Liver (tissue), 3 donors: ENCODE data around the gene MED12L.

ENCODE experiments used
- ATF3 ChIP-seq: IDR thresholded peaks from 2 replicates; pipeline ENCODE4 v1.6.1; 2016; ENCODE audit warnings: antibody characterized with exemption
- CTCF ChIP-seq: fragments of 150-350 bp; IDR thresholded peaks from 2 replicates; pipeline ENCODE4 v1.5.1; 2017; ENCODE audit warnings: improper control_type of control experiment, low read depth, low read length; ENCODE audit not compliant: missing input control
- FOXA1 ChIP-seq: IDR thresholded peaks from 2 replicates; pipeline ENCODE4 v1.6.1; 2016; ENCODE audit warnings: antibody characterized with exemption
- GABPA ChIP-seq, 2 donors: IDR thresholded peaks in 1 of 2; conservative IDR thresholded peaks in 1 of 2; 2 replicates each; pipeline ENCODE4 v1.6.1; 2016; ENCODE audit warnings: antibody characterized with exemption in 2 of 2, mild to moderate bottlenecking in 1 of 2, moderate library complexity in 1 of 2
- JUND ChIP-seq, 2 donors: IDR thresholded peaks; 2 replicates each; pipeline ENCODE4 v1.6.1; 2016; ENCODE audit warnings: antibody characterized with exemption in 2 of 2
- MAX ChIP-seq: IDR thresholded peaks from 2 replicates; pipeline ENCODE4 v1.6.1; 2016; ENCODE audit warnings: antibody characterized with exemption
- REST ChIP-seq: IDR thresholded peaks from 2 replicates; pipeline ENCODE4 v1.6.1; 2016; ENCODE audit warnings: antibody characterized with exemption, mild to moderate bottlenecking
- RXRA ChIP-seq, 2 donors: IDR thresholded peaks; 2 replicates each; pipeline ENCODE4 v1.6.1; 2017 to 2018; ENCODE audit warnings: antibody characterized with exemption in 2 of 2, mild to moderate bottlenecking in 1 of 2
- SP1 ChIP-seq: IDR thresholded peaks from 2 replicates; pipeline ENCODE4 v1.6.1; 2018; ENCODE audit warnings: antibody characterized with exemption, mild to moderate bottlenecking
- TAF1 ChIP-seq: conservative IDR thresholded peaks from 2 replicates; pipeline ENCODE4 v1.6.1; 2016; ENCODE audit warnings: antibody characterized with exemption, mild to moderate bottlenecking
- YY1 ChIP-seq: IDR thresholded peaks from 2 replicates; pipeline ENCODE4 v1.6.1; 2016; ENCODE audit warnings: antibody characterized with exemption, mild to moderate bottlenecking
- ZBTB33 ChIP-seq: IDR thresholded peaks from 2 replicates; pipeline ENCODE4 v1.6.1; 2016; ENCODE audit warnings: antibody characterized with exemption
- donor health status: healthy.
- donor health status: healthy.

GRCh38 chr3:151307583-151308488, 222.4 kb downstream of the MED12L start:
- TF ChIP-seq CTCF (no peak), REST (no peak), MAX (no peak), ATF3 (no peak), TAF1 (no peak), GABPA (IDR thresholded peaks at IDR 0.05 in 1 of 2, conservative IDR thresholded peaks at IDR 0.05 in 1 of 2) (no peak), YY1 (no peak), SP1 (no peak), ZBTB33 (no peak), JUND (IDR thresholded peaks at IDR 0.05) (no peak), RXRA (IDR thresholded peaks at IDR 0.05) (no peak), FOXA1 (no peak)
